Measurements from ENCODE around the gene TMEM204.

TMEM204 gene

GRCh38 chr16:1499756-1500464 is 33.6 kb upstream of the TMEM204 start:
- H3K27me3 ChIP-seq (ENCODE audit: control insufficient read depth in 1 of 2, insufficient read depth in 2 of 2, low read length in 2 of 2), result no peaks in the 10 kb centered on the region
- H3K9me3 ChIP-seq (ENCODE audit: control insufficient read depth in 2 of 2, low read length in 2 of 2), result no peaks in the 10 kb centered on the region
- no peak overlapping the region for H3K9ac ChIP-seq (ENCODE audit: low read length in 2 of 2)
- peaks cover 15 to 48% of the 10 kb centered on the region in 2 donors for H3K36me3 ChIP-seq (ENCODE audit: control insufficient read depth in 2 of 2, insufficient read depth in 2 of 2, low read length in 2 of 2)
- H3K27ac ChIP-seq (ENCODE audit: low read length), result no peak overlapping the region
- H3K4me1 ChIP-seq (ENCODE audit: control insufficient read depth, insufficient read depth, low read length), result peaks cover 6% of the 10 kb centered on the region
- H3K4me3 ChIP-seq (ENCODE audit: low read length in 2 of 2), result no peak overlapping the region

GRCh38 chr16:1500465-1501150 is 32.9 kb upstream of the TMEM204 start:
- Histone ChIP-seq H3K4me1 (ENCODE audit: control insufficient read depth, insufficient read depth, low read length) (peaks cover 5% of the 10 kb centered on the region), H3K9me3 (ENCODE audit: control insufficient read depth in 2 of 2, low read length in 2 of 2) (no peaks in the 10 kb centered on the region), H3K4me3 (ENCODE audit: low read length in 2 of 2) (no peak overlapping the region), H3K9ac (ENCODE audit: low read length in 2 of 2) (no peak overlapping the region), H3K27ac (ENCODE audit: low read length) (no peak overlapping the region), H3K36me3 (ENCODE audit: control insufficient read depth in 2 of 2, insufficient read depth in 2 of 2, low read length in 2 of 2) (peaks cover 15 to 45% of the 10 kb centered on the region in 2 donors), H3K27me3 (ENCODE audit: control insufficient read depth in 1 of 2, insufficient read depth in 2 of 2, low read length in 2 of 2) (no peaks in the 10 kb centered on the region)

GRCh38 chr16:1501630-1502029 is 31.8 kb upstream of the TMEM204 start:
- H3K27ac ChIP-seq (ENCODE audit: low read length), result no peak overlapping the region
- no peak overlapping the region for H3K4me3 ChIP-seq (ENCODE audit: low read length in 2 of 2)
- H3K9ac ChIP-seq (ENCODE audit: low read length in 2 of 2), result no peak overlapping the region
- no peaks in the 10 kb centered on the region for H3K27me3 ChIP-seq (ENCODE audit: control insufficient read depth in 1 of 2, insufficient read depth in 2 of 2, low read length in 2 of 2)
- no peaks in the 10 kb centered on the region for H3K9me3 ChIP-seq (ENCODE audit: control insufficient read depth in 2 of 2, low read length in 2 of 2)
- peaks cover 15 to 44% of the 10 kb centered on the region in 2 donors for H3K36me3 ChIP-seq (ENCODE audit: control insufficient read depth in 2 of 2, insufficient read depth in 2 of 2, low read length in 2 of 2)
- H3K4me1 ChIP-seq (ENCODE audit: control insufficient read depth, insufficient read depth, low read length), result peaks cover 3% of the 10 kb centered on the region

GRCh38 chr16:1502092-1503004 is 31.1 kb upstream of the TMEM204 start:
- Histone ChIP-seq H3K9me3 (ENCODE audit: control insufficient read depth in 2 of 2, low read length in 2 of 2) (no peaks in the 10 kb centered on the region), H3K27me3 (ENCODE audit: control insufficient read depth in 1 of 2, insufficient read depth in 2 of 2, low read length in 2 of 2) (no peaks in the 10 kb centered on the region), H3K9ac (ENCODE audit: low read length in 2 of 2) (no peak overlapping the region), H3K36me3 (ENCODE audit: control insufficient read depth in 2 of 2, insufficient read depth in 2 of 2, low read length in 2 of 2) (peaks cover 15 to 39% of the 10 kb centered on the region in 2 donors), H3K4me3 (ENCODE audit: low read length in 2 of 2) (no peak overlapping the region), H3K27ac (ENCODE audit: low read length) (no peak overlapping the region), H3K4me1 (ENCODE audit: control insufficient read depth, insufficient read depth, low read length) (peaks cover 2% of the 10 kb centered on the region)

GRCh38 chr16:1503110-1503955 is 30.1 kb upstream of the TMEM204 start:
- Histone ChIP-seq H3K36me3 (ENCODE audit: control insufficient read depth in 2 of 2, insufficient read depth in 2 of 2, low read length in 2 of 2) (peaks cover 13 to 35% of the 10 kb centered on the region in 2 donors), H3K4me3 (ENCODE audit: low read length in 2 of 2) (no peak overlapping the region), H3K27me3 (ENCODE audit: control insufficient read depth in 1 of 2, insufficient read depth in 2 of 2, low read length in 2 of 2) (no peaks in the 10 kb centered on the region), H3K9me3 (ENCODE audit: control insufficient read depth in 2 of 2, low read length in 2 of 2) (no peaks in the 10 kb centered on the region), H3K4me1 (ENCODE audit: control insufficient read depth, insufficient read depth, low read length) (peaks cover under 1% of the 10 kb centered on the region), H3K9ac (ENCODE audit: low read length in 2 of 2) (no peak overlapping the region), H3K27ac (ENCODE audit: low read length) (no peak overlapping the region)

GRCh38 chr16:1505073-1505844 is 28.2 kb upstream of the TMEM204 start:
- H3K27me3 ChIP-seq (ENCODE audit: control insufficient read depth in 1 of 2, insufficient read depth in 2 of 2, low read length in 2 of 2), result no peaks in the 10 kb centered on the region
- peaks cover 17% of the 10 kb centered on the region for H3K4me1 ChIP-seq (ENCODE audit: control insufficient read depth, insufficient read depth, low read length)
- no peak overlapping the region for H3K27ac ChIP-seq (ENCODE audit: low read length)
- no peak overlapping the region for H3K9ac ChIP-seq (ENCODE audit: low read length in 2 of 2)
- H3K9me3 ChIP-seq (ENCODE audit: control insufficient read depth in 2 of 2, low read length in 2 of 2), result no peaks in the 10 kb centered on the region
- H3K36me3 ChIP-seq (ENCODE audit: control insufficient read depth in 2 of 2, insufficient read depth in 2 of 2, low read length in 2 of 2), result peaks cover 13 to 25% of the 10 kb centered on the region in 2 donors
- no peak overlapping the region for H3K4me3 ChIP-seq (ENCODE audit: low read length in 2 of 2)

- Histone ChIP-seq H3K4me1 (ENCODE audit: control insufficient read depth, insufficient read depth, low read length) (peaks cover 22% of the 10 kb centered on the region), H3K9me3 (ENCODE audit: control insufficient read depth in 2 of 2, low read length in 2 of 2) (no peaks in the 10 kb centered on the region), H3K4me3 (ENCODE audit: low read length in 2 of 2) (no peak overlapping the region), H3K27ac (ENCODE audit: low read length) (no peak overlapping the region), H3K9ac (ENCODE audit: low read length in 2 of 2) (no peak overlapping the region), H3K27me3 (ENCODE audit: control insufficient read depth in 1 of 2, insufficient read depth in 2 of 2, low read length in 2 of 2) (no peaks in the 10 kb centered on the region), H3K36me3 (ENCODE audit: control insufficient read depth in 2 of 2, insufficient read depth in 2 of 2, low read length in 2 of 2) (peaks cover 13 to 22% of the 10 kb centered on the region in 2 donors)
Measured at GRCh38 chr16:1505912-1506311, 27.6 kb upstream of the TMEM204 start.

- no peaks in the 10 kb centered on the region for H3K27me3 ChIP-seq (ENCODE audit: control insufficient read depth in 1 of 2, insufficient read depth in 2 of 2, low read length in 2 of 2)
- peaks cover 22% of the 10 kb centered on the region for H3K4me1 ChIP-seq (ENCODE audit: control insufficient read depth, insufficient read depth, low read length)
- H3K9me3 ChIP-seq (ENCODE audit: control insufficient read depth in 2 of 2, low read length in 2 of 2), result no peaks in the 10 kb centered on the region
- peaks cover 9 to 18% of the 10 kb centered on the region in 2 donors for H3K36me3 ChIP-seq (ENCODE audit: control insufficient read depth in 2 of 2, insufficient read depth in 2 of 2, low read length in 2 of 2)
- H3K9ac ChIP-seq (ENCODE audit: low read length in 2 of 2), result no peak overlapping the region
- no peak overlapping the region for H3K4me3 ChIP-seq (ENCODE audit: low read length in 2 of 2)
- H3K27ac ChIP-seq (ENCODE audit: low read length), result no peak overlapping the region
Measured at GRCh38 chr16:1506494-1507213, 26.8 kb upstream of the TMEM204 start.

GRCh38 chr16:1508494-1509187 is 24.8 kb upstream of the TMEM204 start:
- Histone ChIP-seq H3K27ac (ENCODE audit: low read length) (peak overlapping the region; percentile 37), H3K4me3 (ENCODE audit: low read length in 2 of 2) (no peak overlapping the region), H3K9me3 (ENCODE audit: control insufficient read depth in 2 of 2, low read length in 2 of 2) (no peaks in the 10 kb centered on the region), H3K36me3 (ENCODE audit: control insufficient read depth in 2 of 2, insufficient read depth in 2 of 2, low read length in 2 of 2) (peaks cover 0 to 5% of the 10 kb centered on the region in 2 donors), H3K4me1 (ENCODE audit: control insufficient read depth, insufficient read depth, low read length) (peaks cover 22% of the 10 kb centered on the region), H3K27me3 (ENCODE audit: control insufficient read depth in 1 of 2, insufficient read depth in 2 of 2, low read length in 2 of 2) (no peaks in the 10 kb centered on the region), H3K9ac (ENCODE audit: low read length in 2 of 2) (no peak overlapping the region)
